Measurements from ENCODE around the gene SLX4IP. TPM values are rescaled to one million over a fixed set of nuclear protein-coding genes. Genes with fewer than 3 reads are reported as not detected.

Gene SLX4IP
- total RNA-seq, 1 experiment from 2014 or later, result 7.4 TPM

DNA sequence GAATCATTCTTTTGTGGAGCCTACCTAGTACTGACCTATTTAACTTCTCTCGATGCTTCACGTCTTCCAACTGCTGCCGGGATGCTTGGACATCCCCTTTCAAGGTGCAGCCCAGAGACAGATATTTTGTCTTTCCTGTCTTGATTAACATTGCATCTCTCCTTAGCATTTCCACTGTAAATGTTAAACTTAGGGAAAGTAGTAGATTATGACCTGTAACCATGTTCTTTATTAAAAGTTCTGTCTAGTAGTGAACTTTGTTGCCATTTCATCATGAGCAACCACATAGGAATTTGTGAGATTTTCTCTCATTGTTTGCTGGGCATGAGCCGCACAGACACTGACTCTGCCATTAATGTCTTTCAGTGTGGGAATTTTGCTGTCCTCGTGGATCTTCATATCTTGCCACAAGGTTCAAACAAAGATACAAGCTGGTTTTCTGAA, 120.8 kb downstream of the SLX4IP start:
- ATAC-seq (no peak), DNase-seq (ENCODE audit: low spot score) (no peak)
- TF ChIP-seq, protein P1, sequence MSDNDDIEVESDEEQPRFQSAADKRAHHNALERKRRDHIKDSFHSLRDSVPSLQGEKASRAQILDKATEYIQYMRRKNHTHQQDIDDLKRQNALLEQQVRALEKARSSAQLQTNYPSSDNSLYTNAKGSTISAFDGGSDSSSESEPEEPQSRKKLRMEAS (CRISPR knock-in tag; IDR thresholded peaks at IDR 0.05), result no peak
- TF ChIP-seq ZBTB21 (CRISPR knock-in tag; IDR thresholded peaks at IDR 0.05; ENCODE audit: borderline replicate concordance), result no peak
- TF ChIP-seq, protein P2, sequence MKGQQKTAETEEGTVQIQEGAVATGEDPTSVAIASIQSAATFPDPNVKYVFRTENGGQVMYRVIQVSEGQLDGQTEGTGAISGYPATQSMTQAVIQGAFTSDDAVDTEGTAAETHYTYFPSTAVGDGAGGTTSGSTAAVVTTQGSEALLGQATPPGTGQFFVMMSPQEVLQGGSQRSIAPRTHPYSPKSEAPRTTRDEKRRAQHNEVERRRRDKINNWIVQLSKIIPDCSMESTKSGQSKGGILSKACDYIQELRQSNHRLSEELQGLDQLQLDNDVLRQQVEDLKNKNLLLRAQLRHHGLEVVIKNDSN (CRISPR knock-in tag; IDR thresholded peaks at IDR 0.05), result no peak
- no peak for TF ChIP-seq SP1 (CRISPR knock-in tag; conservative IDR thresholded peaks at IDR 0.05)
- TF ChIP-seq, protein P3, sequence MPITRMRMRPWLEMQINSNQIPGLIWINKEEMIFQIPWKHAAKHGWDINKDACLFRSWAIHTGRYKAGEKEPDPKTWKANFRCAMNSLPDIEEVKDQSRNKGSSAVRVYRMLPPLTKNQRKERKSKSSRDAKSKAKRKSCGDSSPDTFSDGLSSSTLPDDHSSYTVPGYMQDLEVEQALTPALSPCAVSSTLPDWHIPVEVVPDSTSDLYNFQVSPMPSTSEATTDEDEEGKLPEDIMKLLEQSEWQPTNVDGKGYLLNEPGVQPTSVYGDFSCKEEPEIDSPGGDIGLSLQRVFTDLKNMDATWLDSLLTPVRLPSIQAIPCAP (CRISPR knock-in tag; IDR thresholded peaks at IDR 0.05), result no peak
- TF ChIP-seq NFYB (CRISPR knock-in tag; conservative IDR thresholded peaks at IDR 0.05; ENCODE audit: low read depth), result no peak
- TF ChIP-seq CREB1 (CRISPR knock-in tag; IDR thresholded peaks at IDR 0.05), result no peak
- TF ChIP-seq NFE2L1 (CRISPR knock-in tag; IDR thresholded peaks at IDR 0.05), result no peak
- TF ChIP-seq ZNF423 (CRISPR knock-in tag; IDR thresholded peaks at IDR 0.05), result no peak
- no peak for TF ChIP-seq NR1H2 (CRISPR knock-in tag; IDR thresholded peaks at IDR 0.05)
- no peak for TF ChIP-seq RELA (CRISPR knock-in tag; IDR thresholded peaks at IDR 0.05; ENCODE audit: borderline replicate concordance)
- TF ChIP-seq, protein P4, sequence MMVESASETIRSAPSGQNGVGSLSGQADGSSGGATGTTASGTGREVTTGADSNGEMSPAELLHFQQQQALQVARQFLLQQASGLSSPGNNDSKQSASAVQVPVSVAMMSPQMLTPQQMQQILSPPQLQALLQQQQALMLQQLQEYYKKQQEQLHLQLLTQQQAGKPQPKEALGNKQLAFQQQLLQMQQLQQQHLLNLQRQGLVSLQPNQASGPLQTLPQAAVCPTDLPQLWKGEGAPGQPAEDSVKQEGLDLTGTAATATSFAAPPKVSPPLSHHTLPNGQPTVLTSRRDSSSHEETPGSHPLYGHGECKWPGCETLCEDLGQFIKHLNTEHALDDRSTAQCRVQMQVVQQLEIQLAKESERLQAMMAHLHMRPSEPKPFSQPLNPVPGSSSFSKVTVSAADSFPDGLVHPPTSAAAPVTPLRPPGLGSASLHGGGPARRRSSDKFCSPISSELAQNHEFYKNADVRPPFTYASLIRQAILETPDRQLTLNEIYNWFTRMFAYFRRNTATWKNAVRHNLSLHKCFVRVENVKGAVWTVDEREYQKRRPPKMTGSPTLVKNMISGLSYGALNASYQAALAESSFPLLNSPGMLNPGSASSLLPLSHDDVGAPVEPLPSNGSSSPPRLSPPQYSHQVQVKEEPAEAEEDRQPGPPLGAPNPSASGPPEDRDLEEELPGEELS (CRISPR knock-in tag; IDR thresholded peaks at IDR 0.05), result no peak
- TF ChIP-seq, protein P5, sequence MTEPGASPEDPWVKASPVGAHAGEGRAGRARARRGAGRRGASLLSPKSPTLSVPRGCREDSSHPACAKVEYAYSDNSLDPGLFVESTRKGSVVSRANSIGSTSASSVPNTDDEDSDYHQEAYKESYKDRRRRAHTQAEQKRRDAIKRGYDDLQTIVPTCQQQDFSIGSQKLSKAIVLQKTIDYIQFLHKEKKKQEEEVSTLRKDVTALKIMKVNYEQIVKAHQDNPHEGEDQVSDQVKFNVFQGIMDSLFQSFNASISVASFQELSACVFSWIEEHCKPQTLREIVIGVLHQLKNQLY (CRISPR knock-in tag; IDR thresholded peaks at IDR 0.05), result no peak
- no peaks in the 10 kb centered on the region for H3K9me3 Mint-ChIP-seq
- no peaks in the 10 kb centered on the region for H3K27me3 Mint-ChIP-seq (ENCODE audit: low read depth)
- H3K36me3 Mint-ChIP-seq, result no peaks in the 10 kb centered on the region
- POLR2A ChIA-PET, result no interaction called here
- CTCF ChIA-PET, result interaction anchor here (0.5 kb wide), 1 partner anchor 110 kb away, joined by 5 read pairs; no protein-coding TSS in a partner anchor
- H3K27ac Mint-ChIP-seq, result no peak overlapping the region
- no peak overlapping the region for H3K4me3 Mint-ChIP-seq
- H3K4me1 Mint-ChIP-seq, result peaks cover 73% of the 10 kb centered on the region

DNA sequence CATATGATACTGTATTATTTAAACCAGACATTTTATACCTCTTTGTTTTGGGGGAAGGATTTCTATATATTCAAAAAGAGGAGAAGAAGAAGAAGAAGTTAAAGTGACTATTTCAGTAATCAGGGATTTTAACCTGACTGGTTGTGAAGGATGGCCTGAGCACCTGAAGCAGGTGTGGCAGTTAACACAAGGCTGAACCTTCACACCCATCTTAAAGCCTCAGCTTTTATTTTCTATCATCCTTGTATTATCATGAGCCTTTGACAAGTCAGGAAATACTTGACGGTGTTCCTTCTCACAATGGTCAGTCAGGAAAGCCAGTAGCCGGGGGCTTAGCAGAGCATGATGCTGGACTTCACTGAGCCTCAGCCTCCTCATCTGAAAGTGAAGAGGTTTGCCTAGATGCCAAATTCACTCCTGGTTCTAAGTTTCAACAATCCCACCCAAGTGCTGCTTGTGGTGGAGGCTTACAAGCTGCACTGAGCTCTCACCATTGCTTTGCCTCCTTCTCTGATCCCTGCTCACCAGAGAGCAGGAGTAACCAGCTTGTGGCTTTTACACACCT, 121.5 kb downstream of the SLX4IP start:
- POLR2A ChIA-PET, result no interaction called here
- Mint-ChIP-seq H3K36me3 (peaks cover 1% of the 10 kb centered on the region), H3K4me3 (no peak overlapping the region)
- no peak for TF ChIP-seq NR3C1 (CRISPR knock-in tag; conservative IDR thresholded peaks at IDR 0.05; ENCODE audit: low read depth)
- no peak for TF ChIP-seq GRHL2 (CRISPR knock-in tag; IDR thresholded peaks at IDR 0.05; ENCODE audit: insufficient replicate concordance, severe bottlenecking)
- TF ChIP-seq JAZF1 (CRISPR knock-in tag; IDR thresholded peaks at IDR 0.05), result no peak
- TF ChIP-seq ZNF263 (CRISPR knock-in tag; IDR thresholded peaks at IDR 0.05; ENCODE audit: low read depth), result no peak
- no peak for TF ChIP-seq FOXP1 (CRISPR knock-in tag; IDR thresholded peaks at IDR 0.05; ENCODE audit: borderline replicate concordance)
- TF ChIP-seq, protein P6, sequence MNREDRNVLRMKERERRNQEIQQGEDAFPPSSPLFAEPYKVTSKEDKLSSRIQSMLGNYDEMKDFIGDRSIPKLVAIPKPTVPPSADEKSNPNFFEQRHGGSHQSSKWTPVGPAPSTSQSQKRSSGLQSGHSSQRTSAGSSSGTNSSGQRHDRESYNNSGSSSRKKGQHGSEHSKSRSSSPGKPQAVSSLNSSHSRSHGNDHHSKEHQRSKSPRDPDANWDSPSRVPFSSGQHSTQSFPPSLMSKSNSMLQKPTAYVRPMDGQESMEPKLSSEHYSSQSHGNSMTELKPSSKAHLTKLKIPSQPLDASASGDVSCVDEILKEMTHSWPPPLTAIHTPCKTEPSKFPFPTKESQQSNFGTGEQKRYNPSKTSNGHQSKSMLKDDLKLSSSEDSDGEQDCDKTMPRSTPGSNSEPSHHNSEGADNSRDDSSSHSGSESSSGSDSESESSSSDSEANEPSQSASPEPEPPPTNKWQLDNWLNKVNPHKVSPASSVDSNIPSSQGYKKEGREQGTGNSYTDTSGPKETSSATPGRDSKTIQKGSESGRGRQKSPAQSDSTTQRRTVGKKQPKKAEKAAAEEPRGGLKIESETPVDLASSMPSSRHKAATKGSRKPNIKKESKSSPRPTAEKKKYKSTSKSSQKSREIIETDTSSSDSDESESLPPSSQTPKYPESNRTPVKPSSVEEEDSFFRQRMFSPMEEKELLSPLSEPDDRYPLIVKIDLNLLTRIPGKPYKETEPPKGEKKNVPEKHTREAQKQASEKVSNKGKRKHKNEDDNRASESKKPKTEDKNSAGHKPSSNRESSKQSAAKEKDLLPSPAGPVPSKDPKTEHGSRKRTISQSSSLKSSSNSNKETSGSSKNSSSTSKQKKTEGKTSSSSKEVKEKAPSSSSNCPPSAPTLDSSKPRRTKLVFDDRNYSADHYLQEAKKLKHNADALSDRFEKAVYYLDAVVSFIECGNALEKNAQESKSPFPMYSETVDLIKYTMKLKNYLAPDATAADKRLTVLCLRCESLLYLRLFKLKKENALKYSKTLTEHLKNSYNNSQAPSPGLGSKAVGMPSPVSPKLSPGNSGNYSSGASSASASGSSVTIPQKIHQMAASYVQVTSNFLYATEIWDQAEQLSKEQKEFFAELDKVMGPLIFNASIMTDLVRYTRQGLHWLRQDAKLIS (CRISPR knock-in tag; IDR thresholded peaks at IDR 0.05; ENCODE audit: borderline replicate concordance), result no peak
- TF ChIP-seq, protein P7, sequence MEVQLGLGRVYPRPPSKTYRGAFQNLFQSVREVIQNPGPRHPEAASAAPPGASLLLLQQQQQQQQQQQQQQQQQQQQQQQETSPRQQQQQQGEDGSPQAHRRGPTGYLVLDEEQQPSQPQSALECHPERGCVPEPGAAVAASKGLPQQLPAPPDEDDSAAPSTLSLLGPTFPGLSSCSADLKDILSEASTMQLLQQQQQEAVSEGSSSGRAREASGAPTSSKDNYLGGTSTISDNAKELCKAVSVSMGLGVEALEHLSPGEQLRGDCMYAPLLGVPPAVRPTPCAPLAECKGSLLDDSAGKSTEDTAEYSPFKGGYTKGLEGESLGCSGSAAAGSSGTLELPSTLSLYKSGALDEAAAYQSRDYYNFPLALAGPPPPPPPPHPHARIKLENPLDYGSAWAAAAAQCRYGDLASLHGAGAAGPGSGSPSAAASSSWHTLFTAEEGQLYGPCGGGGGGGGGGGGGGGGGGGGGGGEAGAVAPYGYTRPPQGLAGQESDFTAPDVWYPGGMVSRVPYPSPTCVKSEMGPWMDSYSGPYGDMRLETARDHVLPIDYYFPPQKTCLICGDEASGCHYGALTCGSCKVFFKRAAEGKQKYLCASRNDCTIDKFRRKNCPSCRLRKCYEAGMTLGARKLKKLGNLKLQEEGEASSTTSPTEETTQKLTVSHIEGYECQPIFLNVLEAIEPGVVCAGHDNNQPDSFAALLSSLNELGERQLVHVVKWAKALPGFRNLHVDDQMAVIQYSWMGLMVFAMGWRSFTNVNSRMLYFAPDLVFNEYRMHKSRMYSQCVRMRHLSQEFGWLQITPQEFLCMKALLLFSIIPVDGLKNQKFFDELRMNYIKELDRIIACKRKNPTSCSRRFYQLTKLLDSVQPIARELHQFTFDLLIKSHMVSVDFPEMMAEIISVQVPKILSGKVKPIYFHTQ (CRISPR knock-in tag; IDR thresholded peaks at IDR 0.05), result no peak
- TF ChIP-seq FOXK1 (CRISPR knock-in tag; IDR thresholded peaks at IDR 0.05), result no peak
- no peak for TF ChIP-seq RELA (CRISPR knock-in tag; IDR thresholded peaks at IDR 0.05; ENCODE audit: borderline replicate concordance)
- TF ChIP-seq, protein P8, sequence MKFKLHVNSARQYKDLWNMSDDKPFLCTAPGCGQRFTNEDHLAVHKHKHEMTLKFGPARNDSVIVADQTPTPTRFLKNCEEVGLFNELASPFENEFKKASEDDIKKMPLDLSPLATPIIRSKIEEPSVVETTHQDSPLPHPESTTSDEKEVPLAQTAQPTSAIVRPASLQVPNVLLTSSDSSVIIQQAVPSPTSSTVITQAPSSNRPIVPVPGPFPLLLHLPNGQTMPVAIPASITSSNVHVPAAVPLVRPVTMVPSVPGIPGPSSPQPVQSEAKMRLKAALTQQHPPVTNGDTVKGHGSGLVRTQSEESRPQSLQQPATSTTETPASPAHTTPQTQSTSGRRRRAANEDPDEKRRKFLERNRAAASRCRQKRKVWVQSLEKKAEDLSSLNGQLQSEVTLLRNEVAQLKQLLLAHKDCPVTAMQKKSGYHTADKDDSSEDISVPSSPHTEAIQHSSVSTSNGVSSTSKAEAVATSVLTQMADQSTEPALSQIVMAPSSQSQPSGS (CRISPR knock-in tag; IDR thresholded peaks at IDR 0.05; ENCODE audit: borderline replicate concordance, low read depth), result no peak

More for the DNA sequence above, 121.5 kb downstream of the SLX4IP start:
- CTCF ChIA-PET, result interaction anchor here (0.5 to 1.5 kb wide), 2 partner anchors 20 to 111 kb away, joined by 3 to 5 read pairs; no protein-coding TSS in a partner anchor
- Mint-ChIP-seq H3K9me3 (peaks cover 2% of the 10 kb centered on the region), H3K27ac (peak overlapping the region; percentile 44), H3K4me1 (peaks cover 66% of the 10 kb centered on the region), H3K27me3 (ENCODE audit: low read depth) (no peaks in the 10 kb centered on the region)
- no peak for ATAC-seq
- no peak for DNase-seq (ENCODE audit: low spot score)

All from WTC11 (cell line).